ENCODE data around the gene STXBP6. TPM values are rescaled to one million over a fixed set of nuclear protein-coding genes. Genes with fewer than 3 reads are reported as not detected.

Gene STXBP6
- total RNA-seq, 2 experiments from 2014 or later: not detected

- POLR2A ChIA-PET: no interaction called here
- H3K36me3 Mint-ChIP-seq (ENCODE audit: low read depth): no peaks in the 10 kb centered on the region
- no peak overlapping the region for H3K27ac Mint-ChIP-seq
- no peak for DNase-seq
- peaks cover 34% of the 10 kb centered on the region for H3K27me3 Mint-ChIP-seq
- Histone ChIP-seq H3K27me3 (ENCODE audit: control insufficient read depth in 1 of 2, insufficient read depth in 2 of 2, low read length in 2 of 2) (peaks cover 0 to 2% of the 10 kb centered on the region in 2 experiments), H3K36me3 (ENCODE audit: insufficient read depth, low read length) (no peaks in the 10 kb centered on the region), H3K4me1 (ENCODE audit: insufficient read depth, low read length) (no peaks in the 10 kb centered on the region), H3K9me3 (ENCODE audit: control insufficient read depth in 1 of 2, insufficient read depth in 1 of 2, low read length in 2 of 2) (no peaks in the 10 kb centered on the region), H3K27ac (ENCODE audit: low read depth in 1 of 2, low read length in 2 of 2) (no peak overlapping the region), H3K4me3 (ENCODE audit: low read length) (no peak overlapping the region)
- H3K4me1 Mint-ChIP-seq (ENCODE audit: low read depth): no peaks in the 10 kb centered on the region
- no peak overlapping the region for H3K4me3 Mint-ChIP-seq
- intact Hi-C loops (cut with DNase I, micrococcal nuclease): no loop called here
- TF ChIP-seq CTCF (IDR thresholded peaks at IDR 0.05): no peak
- ATAC-seq (ENCODE audit: poor library complexity): no peak
- CTCF ChIA-PET: no interaction called here
- H3K9me3 Mint-ChIP-seq: no peaks in the 10 kb centered on the region
Measured at GRCh38 chr14:24976602-24977001, 73.3 kb downstream of the STXBP6 start.

- CTCF ChIA-PET: no interaction called here
- H3K4me3 Mint-ChIP-seq: no peak overlapping the region
- no peak for ATAC-seq (ENCODE audit: poor library complexity)
- H3K36me3 Mint-ChIP-seq (ENCODE audit: low read depth): no peaks in the 10 kb centered on the region
- Histone ChIP-seq H3K9me3 (ENCODE audit: control insufficient read depth in 1 of 2, insufficient read depth in 1 of 2, low read length in 2 of 2) (no peaks in the 10 kb centered on the region), H3K4me1 (ENCODE audit: insufficient read depth, low read length) (no peaks in the 10 kb centered on the region), H3K4me3 (ENCODE audit: low read length) (no peak overlapping the region), H3K27me3 (ENCODE audit: control insufficient read depth in 1 of 2, insufficient read depth in 2 of 2, low read length in 2 of 2) (peaks cover 0 to 2% of the 10 kb centered on the region in 2 experiments), H3K36me3 (ENCODE audit: insufficient read depth, low read length) (no peaks in the 10 kb centered on the region), H3K27ac (ENCODE audit: low read depth in 1 of 2, low read length in 2 of 2) (no peak overlapping the region)
- H3K9me3 Mint-ChIP-seq: no peaks in the 10 kb centered on the region
- H3K27ac Mint-ChIP-seq: no peak overlapping the region
- no peak for DNase-seq
- peaks cover 28% of the 10 kb centered on the region for H3K27me3 Mint-ChIP-seq
- POLR2A ChIA-PET: no interaction called here
- intact Hi-C loops (cut with DNase I, micrococcal nuclease): no loop called here
- TF ChIP-seq CTCF (IDR thresholded peaks at IDR 0.05): no peak
- H3K4me1 Mint-ChIP-seq (ENCODE audit: low read depth): no peaks in the 10 kb centered on the region
Measured at GRCh38 chr14:24975393-24975792, 74.6 kb downstream of the STXBP6 start.

GRCh38 chr14:24974591-24975374 is 75.2 kb downstream of the STXBP6 start:
- no peak overlapping the region for H3K27ac Mint-ChIP-seq
- H3K4me3 ChIP-seq (ENCODE audit: low read length): no peak overlapping the region
- H3K4me1 ChIP-seq (ENCODE audit: insufficient read depth, low read length): no peaks in the 10 kb centered on the region
- no peaks in the 10 kb centered on the region for H3K36me3 ChIP-seq (ENCODE audit: insufficient read depth, low read length)
- H3K4me1 Mint-ChIP-seq (ENCODE audit: low read depth): no peaks in the 10 kb centered on the region
- H3K27me3 Mint-ChIP-seq: peaks cover 25% of the 10 kb centered on the region
- ChIA-PET POLR2A (no interaction called here), CTCF (no interaction called here)
- H3K36me3 Mint-ChIP-seq (ENCODE audit: low read depth): no peaks in the 10 kb centered on the region
- H3K27ac ChIP-seq (ENCODE audit: low read depth in 1 of 2, low read length in 2 of 2): no peak overlapping the region
- DNase-seq: no peak
- H3K4me3 Mint-ChIP-seq: no peak overlapping the region
- no peak for ATAC-seq (ENCODE audit: poor library complexity)
- intact Hi-C loops (cut with DNase I, micrococcal nuclease): no loop called here
- H3K9me3 ChIP-seq (ENCODE audit: control insufficient read depth in 1 of 2, insufficient read depth in 1 of 2, low read length in 2 of 2): no peaks in the 10 kb centered on the region
- H3K9me3 Mint-ChIP-seq: no peaks in the 10 kb centered on the region
- no peak for TF ChIP-seq CTCF (IDR thresholded peaks at IDR 0.05)
- H3K27me3 ChIP-seq (ENCODE audit: control insufficient read depth in 1 of 2, insufficient read depth in 2 of 2, low read length in 2 of 2): peaks cover 0 to 2% of the 10 kb centered on the region in 2 experiments

Data from CD4-positive, alpha-beta T cell (primary cell).